ENCODE measurements around the gene RAB35. TPM values are rescaled to one million over a fixed set of nuclear protein-coding genes. Genes with fewer than 3 reads are reported as not detected.

RAB35 gene
- total and polyA plus RNA-seq, 2 of the 4 experiments (the other 2 are of a cell fraction) = 32.6 to 49.6 TPM

DNA sequence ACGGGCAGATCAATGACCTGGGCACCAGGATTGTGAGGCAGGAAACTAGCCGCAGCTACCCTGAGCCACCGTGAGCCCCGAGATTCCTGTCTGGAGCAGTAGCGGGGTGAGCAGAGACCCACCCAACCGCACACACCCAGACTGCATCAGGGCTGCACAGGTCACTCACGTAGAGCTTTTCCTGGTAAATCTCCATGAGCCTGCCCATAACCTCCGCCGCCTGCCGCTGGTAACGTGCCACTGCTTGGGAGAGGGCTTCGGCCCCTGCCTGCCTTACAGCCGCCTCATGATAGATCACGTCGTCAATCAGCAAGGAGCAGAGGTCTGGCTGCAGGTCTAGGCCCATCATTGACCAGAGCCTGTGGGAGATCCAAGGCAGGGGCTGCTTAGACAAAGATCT, 38.5 kb upstream of the RAB35 start:
- H2AK9ac ChIP-seq (replicated peaks; ENCODE audit: low read depth, low read length, poor library complexity) = no peak overlapping the region
- H3K27me3 ChIP-seq (ENCODE audit: control insufficient read depth, insufficient read depth, low read length) = no peaks in the 10 kb centered on the region
- H2BK120ac ChIP-seq (ENCODE audit: low read depth, low read length) = no peak overlapping the region
- H3K9me3 ChIP-seq (ENCODE audit: control insufficient read depth, insufficient read depth, low read length) = no peaks in the 10 kb centered on the region
- H3K9ac ChIP-seq (ENCODE audit: low read depth, low read length) = no peak overlapping the region
- H3K79me1 ChIP-seq (ENCODE audit: low read depth in 1 of 2, low read length in 2 of 2) = peaks cover 9% of the 10 kb centered on the region in 2 experiments; a peak in 2 of 4 replicates
- ChIA-PET CTCF (no interaction called here), POLR2A (ENCODE audit: unreplicated experiment) (no interaction called here)
- no peak overlapping the region for H3K23ac ChIP-seq (ENCODE audit: low read depth, low read length)
- no peak overlapping the region for H2BK5ac ChIP-seq (ENCODE audit: low read depth, low read length, poor library complexity, severe bottlenecking)
- DNase-seq = no peak
- no peak overlapping the region for H3K56ac ChIP-seq (ENCODE audit: extremely low read depth, insufficient read depth, low read length)
- whole genome bisulfite sequencing, 2 experiments (ENCODE audit: extremely low coverage in 2 of 2, insufficient read length in 1 of 2) = 96% methylated on average over 13 of the region's 15 CpGs; no CpG with 5 or more reads in 1 of the 2 experiments
- BruUV-seq (replicated peaks) = no TSS peak
- H2AK5ac ChIP-seq (ENCODE audit: low read depth, low read length) = no peak overlapping the region
- intact Hi-C loops (cut with micrococcal nuclease) (no loop called here), dilution Hi-C loops (cut with HindIII; ENCODE audit: low sequenced_read_pairs, unreplicated experiment) (no loop called here), in situ Hi-C loops (cut with MboI; ENCODE audit: low sequenced_read_pairs) (no loop called here)
- H3K18ac ChIP-seq (ENCODE audit: low read depth, low read length) = no peak overlapping the region
- no peak overlapping the region for H3K4ac ChIP-seq (ENCODE audit: low read depth, low read length)
- TF ChIP-seq SMC3 (IDR thresholded peaks at IDR 0.05; ENCODE audit: low read depth, low read length) = no peak
- TF ChIP-seq, protein P1, sequence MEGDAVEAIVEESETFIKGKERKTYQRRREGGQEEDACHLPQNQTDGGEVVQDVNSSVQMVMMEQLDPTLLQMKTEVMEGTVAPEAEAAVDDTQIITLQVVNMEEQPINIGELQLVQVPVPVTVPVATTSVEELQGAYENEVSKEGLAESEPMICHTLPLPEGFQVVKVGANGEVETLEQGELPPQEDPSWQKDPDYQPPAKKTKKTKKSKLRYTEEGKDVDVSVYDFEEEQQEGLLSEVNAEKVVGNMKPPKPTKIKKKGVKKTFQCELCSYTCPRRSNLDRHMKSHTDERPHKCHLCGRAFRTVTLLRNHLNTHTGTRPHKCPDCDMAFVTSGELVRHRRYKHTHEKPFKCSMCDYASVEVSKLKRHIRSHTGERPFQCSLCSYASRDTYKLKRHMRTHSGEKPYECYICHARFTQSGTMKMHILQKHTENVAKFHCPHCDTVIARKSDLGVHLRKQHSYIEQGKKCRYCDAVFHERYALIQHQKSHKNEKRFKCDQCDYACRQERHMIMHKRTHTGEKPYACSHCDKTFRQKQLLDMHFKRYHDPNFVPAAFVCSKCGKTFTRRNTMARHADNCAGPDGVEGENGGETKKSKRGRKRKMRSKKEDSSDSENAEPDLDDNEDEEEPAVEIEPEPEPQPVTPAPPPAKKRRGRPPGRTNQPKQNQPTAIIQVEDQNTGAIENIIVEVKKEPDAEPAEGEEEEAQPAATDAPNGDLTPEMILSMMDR (conservative IDR thresholded peaks at IDR 0.05; ENCODE audit: low read depth, low read length) = no peak
- TF ChIP-seq RAD21 (IDR thresholded peaks at IDR 0.05; ENCODE audit: low read length) = no peak
- no peak for TF ChIP-seq CEBPB (IDR thresholded peaks at IDR 0.05; ENCODE audit: low read depth, low read length)
- no peak for TF ChIP-seq CHD1 (IDR thresholded peaks at IDR 0.05; ENCODE audit: low read depth, low read length)
- TF ChIP-seq RCOR1 (IDR thresholded peaks at IDR 0.05; ENCODE audit: insufficient replicate concordance, low read length) = no peak
- TF ChIP-seq, protein P2, sequence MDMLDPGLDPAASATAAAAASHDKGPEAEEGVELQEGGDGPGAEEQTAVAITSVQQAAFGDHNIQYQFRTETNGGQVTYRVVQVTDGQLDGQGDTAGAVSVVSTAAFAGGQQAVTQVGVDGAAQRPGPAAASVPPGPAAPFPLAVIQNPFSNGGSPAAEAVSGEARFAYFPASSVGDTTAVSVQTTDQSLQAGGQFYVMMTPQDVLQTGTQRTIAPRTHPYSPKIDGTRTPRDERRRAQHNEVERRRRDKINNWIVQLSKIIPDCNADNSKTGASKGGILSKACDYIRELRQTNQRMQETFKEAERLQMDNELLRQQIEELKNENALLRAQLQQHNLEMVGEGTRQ (IDR thresholded peaks at IDR 0.05; ENCODE audit: low read depth, low read length) = no peak
- no peak for TF ChIP-seq FOS (IDR thresholded peaks at IDR 0.05; ENCODE audit: low read depth, low read length)
- TF ChIP-seq, protein P3, sequence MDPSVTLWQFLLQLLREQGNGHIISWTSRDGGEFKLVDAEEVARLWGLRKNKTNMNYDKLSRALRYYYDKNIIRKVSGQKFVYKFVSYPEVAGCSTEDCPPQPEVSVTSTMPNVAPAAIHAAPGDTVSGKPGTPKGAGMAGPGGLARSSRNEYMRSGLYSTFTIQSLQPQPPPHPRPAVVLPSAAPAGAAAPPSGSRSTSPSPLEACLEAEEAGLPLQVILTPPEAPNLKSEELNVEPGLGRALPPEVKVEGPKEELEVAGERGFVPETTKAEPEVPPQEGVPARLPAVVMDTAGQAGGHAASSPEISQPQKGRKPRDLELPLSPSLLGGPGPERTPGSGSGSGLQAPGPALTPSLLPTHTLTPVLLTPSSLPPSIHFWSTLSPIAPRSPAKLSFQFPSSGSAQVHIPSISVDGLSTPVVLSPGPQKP (IDR thresholded peaks at IDR 0.05; ENCODE audit: borderline replicate concordance, low read depth, low read length) = no peak
- no peak for TF ChIP-seq BHLHE40 (IDR thresholded peaks at IDR 0.05; ENCODE audit: low read depth, low read length)
- no peak for TF ChIP-seq MAZ (IDR thresholded peaks at IDR 0.05; ENCODE audit: borderline replicate concordance, low read depth, low read length)
- TF ChIP-seq MXI1 (IDR thresholded peaks at IDR 0.05; ENCODE audit: borderline replicate concordance, low read depth, low read length) = no peak
- TF ChIP-seq POLR2A (IDR thresholded peaks at IDR 0.05; ENCODE audit: low read depth, low read length) = no peak
- no peak for TF ChIP-seq NFE2L2 (IDR thresholded peaks at IDR 0.05; ENCODE audit: low read depth, low read length)
- no peak for TF ChIP-seq MAFK (IDR thresholded peaks at IDR 0.05; ENCODE audit: low read depth, low read length)
- no peak for TF ChIP-seq RFX5 (IDR thresholded peaks at IDR 0.05; ENCODE audit: low read depth, low read length)
- H3K14ac ChIP-seq (replicated peaks; ENCODE audit: low read depth, low read length) = no peak overlapping the region
- H3K36me3 ChIP-seq (ENCODE audit: control insufficient read depth, insufficient read depth, low read length) = peaks cover 78% of the 10 kb centered on the region
- H3K4me1 ChIP-seq (ENCODE audit: control insufficient read depth, insufficient read depth, low read length) = no peaks in the 10 kb centered on the region
- no peak overlapping the region for H4K5ac ChIP-seq (ENCODE audit: low read depth, low read length)
- H4K20me1 ChIP-seq (ENCODE audit: insufficient read depth, low read length) = peaks cover 4% of the 10 kb centered on the region
- no peak overlapping the region for H4K8ac ChIP-seq (ENCODE audit: low read depth in 2 of 2, low read length in 2 of 2)
- no peak overlapping the region for H2BK20ac ChIP-seq (ENCODE audit: low read depth, low read length)
- no peak overlapping the region for H3K4me2 ChIP-seq (ENCODE audit: low read depth, low read length)
- no peak overlapping the region for H3K27ac ChIP-seq (ENCODE audit: insufficient read depth, low read length)
- no peak overlapping the region for H3K4me3 ChIP-seq (ENCODE audit: insufficient read depth, low read depth, low read length)
- H2AFZ ChIP-seq (replicated peaks; ENCODE audit: low read length, poor library complexity) = no peak overlapping the region
- H3K9me1 ChIP-seq (ENCODE audit: insufficient read depth, low read length) = no peaks in the 10 kb centered on the region
- no peak overlapping the region for H2BK15ac ChIP-seq (ENCODE audit: low read depth, low read length)
- no peak for ATAC-seq (ENCODE audit: low read depth)
- no peak overlapping the region for H4K91ac ChIP-seq (ENCODE audit: insufficient read depth, low read depth, low read length)

All from IMR-90 (cell line).